Lower lobe of right lung (tissue), 2 donors: ENCODE results near the gene SETDB2. TPM values are rescaled to one million over a fixed set of nuclear protein-coding genes. Genes with fewer than 3 reads are reported as not detected.
A peak's percentile ranks its signal among the peaks of the same experiment; 100 is the strongest.

Experiments used
- ATAC-seq, 2 donors: fragments of 200-7000 bp; cut with Tn5 transposase; one replicate each; pipeline ENCODE4 v1.9.1; 2020 to 2022; ENCODE audit warnings: mild to moderate bottlenecking in 2 of 2, moderate library complexity in 2 of 2
- DNase-seq: peaks from one replicate; pipeline ENCODE4 v3.0.0-alpha.2; 2020
- H3K27ac ChIP-seq: fragments of 200-600 bp; one replicate; pipeline ENCODE4 v1.8.0; 2022
- H3K27me3 ChIP-seq: fragments of 200-600 bp; one replicate; pipeline ENCODE4 v1.8.0; 2022; ENCODE audit warnings: low read depth
- H3K36me3 ChIP-seq: fragments of 200-600 bp; one replicate; pipeline ENCODE4 v1.8.0; 2022; ENCODE audit warnings: mild to moderate bottlenecking
- H3K4me1 ChIP-seq: fragments of 200-600 bp; one replicate; pipeline ENCODE4 v1.8.0; 2022
- H3K4me3 ChIP-seq: fragments of 200-600 bp; one replicate; pipeline ENCODE4 v1.8.0; 2022; ENCODE audit warnings: mild to moderate bottlenecking
- H3K9me3 ChIP-seq: fragments of 200-600 bp; one replicate; pipeline ENCODE4 v1.8.0; 2022
- intact Hi-C: fragments of 100-400 bp; cut with DNase I; formaldehyde crosslinking; loops from one replicate; pipeline ENCODE4 v1.11.0; 2022
- total RNA-seq: library from RNA; stranded (reverse); fragmentation: NEBNext Ultra II Directional; extraction: Animal tissue kit (Norgen Biotek cat#: 25700); gene quantifications from one replicate; pipeline ENCODE4 v1.2.1, GENCODE V29; 2021
- TF ChIP-seq, protein P1 (sequence below): fragments of 200-600 bp; IDR thresholded peaks from one replicate; pipeline ENCODE4 v1.8.0; 2022; ENCODE audit warnings: antibody characterized with exemption, mild to moderate bottlenecking
- donor health status: DM: no; HTN: yes; CAD: no; lungs with severe emphysema.

Gene SETDB2
- total RNA-seq, 1 donor from 2014 or later = 21.1 TPM

DNA sequence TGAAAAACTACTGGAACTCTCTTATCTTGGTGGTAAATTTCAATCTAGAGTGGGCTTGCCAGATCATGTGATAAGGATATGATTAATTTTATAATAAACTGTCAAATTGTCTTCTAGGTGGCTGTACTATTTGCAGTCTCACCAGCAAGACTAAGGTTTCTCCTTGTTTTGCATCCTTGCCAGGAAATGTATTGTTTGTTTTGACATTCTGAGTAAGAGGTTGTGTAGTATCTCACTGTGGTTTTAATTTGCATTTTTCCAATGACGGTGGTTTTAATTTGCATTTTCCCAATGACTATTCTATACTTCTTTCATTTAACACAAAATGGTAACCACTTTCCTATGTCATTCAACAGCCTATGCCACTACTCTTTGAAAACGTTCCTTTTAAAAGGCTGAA is 2.2 kb upstream of the SETDB2 start:
- no peaks in the 10 kb centered on the region for H3K9me3 ChIP-seq
- intact Hi-C loops = no loop called here
- no peaks in the 10 kb centered on the region for H3K36me3 ChIP-seq
- no peak overlapping the region for H3K27ac ChIP-seq
- DNase-seq (no peak), ATAC-seq (no peak)
- TF ChIP-seq, protein P1, sequence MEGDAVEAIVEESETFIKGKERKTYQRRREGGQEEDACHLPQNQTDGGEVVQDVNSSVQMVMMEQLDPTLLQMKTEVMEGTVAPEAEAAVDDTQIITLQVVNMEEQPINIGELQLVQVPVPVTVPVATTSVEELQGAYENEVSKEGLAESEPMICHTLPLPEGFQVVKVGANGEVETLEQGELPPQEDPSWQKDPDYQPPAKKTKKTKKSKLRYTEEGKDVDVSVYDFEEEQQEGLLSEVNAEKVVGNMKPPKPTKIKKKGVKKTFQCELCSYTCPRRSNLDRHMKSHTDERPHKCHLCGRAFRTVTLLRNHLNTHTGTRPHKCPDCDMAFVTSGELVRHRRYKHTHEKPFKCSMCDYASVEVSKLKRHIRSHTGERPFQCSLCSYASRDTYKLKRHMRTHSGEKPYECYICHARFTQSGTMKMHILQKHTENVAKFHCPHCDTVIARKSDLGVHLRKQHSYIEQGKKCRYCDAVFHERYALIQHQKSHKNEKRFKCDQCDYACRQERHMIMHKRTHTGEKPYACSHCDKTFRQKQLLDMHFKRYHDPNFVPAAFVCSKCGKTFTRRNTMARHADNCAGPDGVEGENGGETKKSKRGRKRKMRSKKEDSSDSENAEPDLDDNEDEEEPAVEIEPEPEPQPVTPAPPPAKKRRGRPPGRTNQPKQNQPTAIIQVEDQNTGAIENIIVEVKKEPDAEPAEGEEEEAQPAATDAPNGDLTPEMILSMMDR = no peak
- H3K27me3 ChIP-seq = no peaks in the 10 kb centered on the region
- H3K4me1 ChIP-seq = peaks cover 20% of the 10 kb centered on the region
- no peak overlapping the region for H3K4me3 ChIP-seq

DNA sequence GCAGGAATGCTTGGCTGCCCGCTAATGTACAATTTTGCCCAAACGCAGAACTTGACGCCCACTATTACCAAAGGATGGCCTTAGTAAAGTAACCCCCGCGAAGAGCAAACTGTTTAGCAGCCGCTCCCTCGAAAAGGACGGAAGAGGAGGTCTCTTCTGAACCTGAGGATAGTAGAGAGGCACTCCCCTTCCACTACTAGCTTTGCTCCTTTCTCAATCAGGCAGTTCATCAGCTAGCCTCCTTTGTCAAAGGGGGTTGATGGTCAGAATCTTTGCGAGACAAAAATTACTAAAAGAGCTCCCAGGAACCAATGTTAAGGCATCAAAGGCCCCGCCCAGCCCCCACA is 744 bp upstream of the SETDB2 start:
- TF ChIP-seq, protein P1 = no peak

DNA sequence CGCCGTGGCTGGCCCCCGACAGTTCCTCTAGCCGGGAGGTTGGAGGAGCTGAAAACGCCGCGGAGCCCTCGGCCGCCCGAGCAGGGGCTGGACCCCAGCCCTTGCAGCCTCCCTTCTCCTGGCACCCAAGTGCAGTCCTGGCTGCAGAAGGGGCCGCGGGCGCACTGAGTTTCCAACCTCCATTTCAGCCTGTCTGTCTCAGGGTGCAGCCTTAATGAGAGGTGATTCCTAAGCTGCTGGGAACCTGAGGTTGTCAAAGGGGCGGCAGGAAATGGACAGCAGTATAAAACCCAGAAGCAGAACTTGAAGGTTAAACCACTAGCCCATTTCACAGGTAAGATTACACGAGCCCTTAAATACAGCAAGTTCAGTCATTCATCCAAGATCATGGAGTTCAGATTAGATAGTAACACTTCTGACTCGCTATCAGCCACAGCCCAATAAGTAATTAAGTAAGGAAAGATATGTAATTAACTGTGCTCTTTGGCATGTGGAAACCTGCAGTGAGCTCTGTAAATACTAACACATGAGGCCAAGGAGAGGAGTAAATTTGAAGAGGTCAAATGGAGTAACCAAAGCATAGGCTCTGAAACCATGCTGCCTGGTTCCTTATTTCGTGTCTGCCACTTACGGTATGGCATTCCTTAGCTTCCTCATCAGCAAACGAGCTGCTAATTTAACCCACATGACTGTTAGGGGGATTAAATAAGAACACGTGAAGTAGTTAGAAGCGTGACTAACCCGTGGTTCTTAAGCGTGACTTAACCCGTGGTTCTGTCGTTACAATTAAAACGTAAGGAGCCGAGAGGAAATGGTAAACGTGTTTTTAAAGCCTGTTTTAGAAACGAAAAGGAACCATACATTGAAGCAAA is 686 bp downstream of the SETDB2 start:
- H3K27ac ChIP-seq = peak overlapping the region; percentile 92
- intact Hi-C loops = no loop called here
- no peaks in the 10 kb centered on the region for H3K36me3 ChIP-seq
- no peak for DNase-seq
- H3K4me3 ChIP-seq = peak overlapping the region; percentile 77
- H3K27me3 ChIP-seq = no peaks in the 10 kb centered on the region
- H3K9me3 ChIP-seq = no peaks in the 10 kb centered on the region
- TF ChIP-seq, protein P1 = no peak
- peak; percentile 29 to 42 for ATAC-seq
- peaks cover 35% of the 10 kb centered on the region for H3K4me1 ChIP-seq

More for the DNA sequence above, 744 bp upstream of the SETDB2 start:
- Histone ChIP-seq H3K27ac (peak overlapping the region; percentile 92), H3K27me3 (no peaks in the 10 kb centered on the region), H3K4me1 (peaks cover 33% of the 10 kb centered on the region), H3K36me3 (no peaks in the 10 kb centered on the region), H3K4me3 (peak overlapping the region; percentile 77), H3K9me3 (no peaks in the 10 kb centered on the region)
- ATAC-seq (peak in 1 of 2 donors; percentile 0), DNase-seq (no peak)
- intact Hi-C loops = no loop called here

DNA sequence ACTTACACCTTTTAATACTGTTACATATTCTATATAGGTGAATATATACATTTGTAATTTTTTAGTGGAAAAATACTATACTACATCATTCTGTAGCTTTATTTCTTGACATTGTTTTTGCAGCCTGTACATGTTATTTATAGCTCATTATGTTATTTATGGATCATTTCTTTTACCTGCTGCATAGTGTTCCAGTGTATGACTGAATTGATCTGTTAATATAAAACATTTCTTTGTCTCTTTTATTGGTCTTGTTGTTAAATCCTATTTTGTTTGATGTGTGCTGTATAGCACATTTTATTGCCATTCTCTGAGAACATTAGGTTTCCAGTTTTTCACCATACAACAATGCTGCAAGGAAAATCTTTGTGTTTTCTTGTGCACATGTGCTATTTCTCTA is 2.4 kb downstream of the SETDB2 start:
- Histone ChIP-seq H3K4me3 (no peak overlapping the region), H3K9me3 (no peaks in the 10 kb centered on the region), H3K27ac (no peak overlapping the region), H3K27me3 (no peaks in the 10 kb centered on the region), H3K36me3 (no peaks in the 10 kb centered on the region), H3K4me1 (peaks cover 35% of the 10 kb centered on the region)
- TF ChIP-seq, protein P1 = no peak
- ATAC-seq (no peak), DNase-seq (no peak)
- intact Hi-C loops = no loop called here

DNA sequence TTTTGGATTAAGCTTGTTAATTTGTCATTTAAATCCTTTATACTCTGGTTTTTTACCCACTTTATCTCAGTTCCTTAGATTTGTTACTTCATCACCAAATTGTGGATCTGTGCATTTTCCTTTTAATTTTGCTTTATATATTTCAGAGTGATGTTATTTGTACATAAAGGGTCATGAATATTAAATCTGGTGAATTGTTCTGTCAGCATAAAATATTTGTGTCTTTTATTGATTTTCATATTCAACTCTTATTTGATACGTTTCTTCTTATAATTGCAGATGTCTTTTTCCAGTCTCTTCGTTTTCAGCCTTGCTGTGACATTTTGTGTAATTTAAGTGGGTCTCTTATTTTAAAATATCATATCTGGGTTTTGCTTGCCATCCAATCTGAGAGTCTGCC is 4.7 kb downstream of the SETDB2 start:
- intact Hi-C loops = no loop called here
- peaks cover 29% of the 10 kb centered on the region for H3K4me1 ChIP-seq
- H3K4me3 ChIP-seq = no peak overlapping the region
- TF ChIP-seq, protein P1 = no peak
- no peaks in the 10 kb centered on the region for H3K27me3 ChIP-seq
- H3K27ac ChIP-seq = no peak overlapping the region
- DNase-seq (no peak), ATAC-seq (no peak)
- H3K9me3 ChIP-seq = no peaks in the 10 kb centered on the region
- H3K36me3 ChIP-seq = peaks cover 5% of the 10 kb centered on the region
